Measurements from ENCODE around the gene ADAMTS17.

Gene ADAMTS17

GRCh38 chr15:100052716-100053473 is 288.9 kb downstream of the ADAMTS17 start:
- no peak for DNase-seq (ENCODE audit: low spot score)

- no peak for DNase-seq (ENCODE audit: low spot score)
Observed at GRCh38 chr15:100050877-100051786, 290.6 kb downstream of the ADAMTS17 start.

- DNase-seq (ENCODE audit: low spot score) = no peak
Observed at GRCh38 chr15:100049936-100050876, 291.6 kb downstream of the ADAMTS17 start.

- DNase-seq (ENCODE audit: low spot score) = no peak
Observed at GRCh38 chr15:100049483-100049882, 292.3 kb downstream of the ADAMTS17 start.

GRCh38 chr15:100048736-100049135 is 293.0 kb downstream of the ADAMTS17 start:
- DNase-seq (ENCODE audit: low spot score) = no peak

GRCh38 chr15:100043692-100044091 is 298.1 kb downstream of the ADAMTS17 start:
- no peak for DNase-seq (ENCODE audit: low spot score)

- DNase-seq (ENCODE audit: low spot score) = peak; percentile 45
Observed at GRCh38 chr15:100043068-100043641, 298.6 kb downstream of the ADAMTS17 start.

- no peak for DNase-seq (ENCODE audit: low spot score)
Observed at GRCh38 chr15:100042558-100042957, 299.2 kb downstream of the ADAMTS17 start.

GRCh38 chr15:100041127-100041828 is 300.5 kb downstream of the ADAMTS17 start:
- no peak for DNase-seq (ENCODE audit: low spot score)

- DNase-seq (ENCODE audit: low spot score) = no peak
Observed at GRCh38 chr15:100039994-100040393, 301.8 kb downstream of the ADAMTS17 start.

- no peak for DNase-seq (ENCODE audit: low spot score)
Observed at GRCh38 chr15:100038736-100039135, 303.0 kb downstream of the ADAMTS17 start.

- no peak for DNase-seq (ENCODE audit: low spot score)
Observed at GRCh38 chr15:100037901-100038300, 303.9 kb downstream of the ADAMTS17 start.

GRCh38 chr15:100036015-100036414 is 305.8 kb downstream of the ADAMTS17 start:
- DNase-seq (ENCODE audit: low spot score) = no peak

- DNase-seq (ENCODE audit: low spot score) = no peak
Observed at GRCh38 chr15:100034191-100034590, 307.6 kb downstream of the ADAMTS17 start.

GRCh38 chr15:100033140-100033857 is 308.5 kb downstream of the ADAMTS17 start:
- DNase-seq (ENCODE audit: low spot score) = no peak

- DNase-seq (ENCODE audit: low spot score) = no peak
Observed at GRCh38 chr15:100032358-100033085, 309.3 kb downstream of the ADAMTS17 start.

- no peak for DNase-seq (ENCODE audit: low spot score)
Observed at GRCh38 chr15:100031665-100032357, 310.0 kb downstream of the ADAMTS17 start.

GRCh38 chr15:100030586-100031229 is 311.1 kb downstream of the ADAMTS17 start:
- no peak for DNase-seq (ENCODE audit: low spot score)
